GM12891 (cell line): Measurements from ENCODE around the gene R3HDM1.

ENCODE experiments used
- DNase-seq: peaks from one replicate; pipeline ENCODE4 v3.0.0; 2011; ENCODE audit warnings: low spot score; ENCODE audit not compliant: insufficient read length
- FAIRE-seq: peaks from 2 replicates; lab custom pipeline; 2011; peaks lifted over from hg19 to GRCh38; lab: Jason Lieb, UNC
- PAX5 ChIP-seq: IDR thresholded peaks from 2 replicates; pipeline ENCODE4 v1.6.1; 2011; ENCODE audit warnings: low read length, moderate library complexity, mild to moderate bottlenecking; ENCODE audit not compliant: insufficient read depth, severe bottlenecking
- POLR2A ChIP-seq: IDR thresholded peaks from 2 replicates; pipeline ENCODE4 v1.6.1; 2011; ENCODE audit warnings: low read depth, low read length, control low read depth
- POLR2AphosphoS5 ChIP-seq: IDR thresholded peaks from 2 replicates; pipeline ENCODE4 v1.6.1; 2011; ENCODE audit warnings: low read depth, low read length, control low read depth
- POU2F2 ChIP-seq: IDR thresholded peaks from 2 replicates; pipeline ENCODE4 v1.6.1; 2011; ENCODE audit warnings: low read depth, mild to moderate bottlenecking, control low read depth, low read length, moderate library complexity
- SPI1 ChIP-seq: IDR thresholded peaks from 2 replicates; pipeline ENCODE4 v1.6.1; 2011; ENCODE audit warnings: low read depth, low read length, control low read depth
- TAF1 ChIP-seq: IDR thresholded peaks from 2 replicates; pipeline ENCODE4 v1.6.1; 2011; ENCODE audit warnings: low read depth, low read length, control low read depth

The R3HDM1 gene

GRCh38 chr2:135663148-135663700 is 131.9 kb downstream of the R3HDM1 start:
- FAIRE-seq: no peak
- no peak for DNase-seq
- no peak for TF ChIP-seq POLR2A
- TF ChIP-seq PAX5: no peak
- no peak for TF ChIP-seq POU2F2
- TF ChIP-seq SPI1: no peak
- TF ChIP-seq POLR2AphosphoS5: no peak
- no peak for TF ChIP-seq TAF1

- FAIRE-seq (peak; percentile 69), DNase-seq (no peak)
- TF ChIP-seq TAF1 (no peak), POLR2AphosphoS5 (no peak), POU2F2 (no peak; the same call in 1 of the 2 replicates), PAX5 (no peak), SPI1 (no peak), POLR2A (no peak)
Observed at GRCh38 chr2:135664623-135665068, 133.4 kb downstream of the R3HDM1 start.

GRCh38 chr2:135667045-135667444 is 135.8 kb downstream of the R3HDM1 start:
- FAIRE-seq: no peak
- no peak for DNase-seq
- TF ChIP-seq PAX5 (no peak), POU2F2 (no peak), POLR2AphosphoS5 (no peak), TAF1 (no peak), POLR2A (no peak)

- FAIRE-seq: no peak
- no peak for TF ChIP-seq POLR2A
- no peak for TF ChIP-seq POU2F2
- no peak for TF ChIP-seq SPI1
- no peak for TF ChIP-seq POLR2AphosphoS5
- no peak for TF ChIP-seq TAF1
- DNase-seq: no peak
Observed at GRCh38 chr2:135674453-135674852, 143.2 kb downstream of the R3HDM1 start.

DNA sequence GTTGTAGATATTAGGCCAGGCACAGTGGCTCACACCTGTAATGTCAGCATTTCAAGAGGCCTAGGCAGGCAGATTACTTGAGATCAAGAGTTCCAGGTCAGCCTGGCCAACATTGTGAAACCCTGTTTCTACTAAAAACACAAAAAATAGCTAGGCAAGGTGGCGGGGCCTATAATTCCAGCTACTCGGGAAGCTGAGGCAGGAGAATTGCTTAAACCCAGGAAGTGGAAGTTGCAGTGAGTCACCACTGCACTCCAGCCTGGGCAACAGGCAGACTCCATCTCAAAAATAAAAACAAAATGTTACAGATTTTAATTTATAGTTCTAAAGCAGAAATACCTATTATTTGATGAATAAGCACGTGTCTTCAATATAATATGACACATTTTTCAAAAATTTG is 144.7 kb downstream of the R3HDM1 start:
- FAIRE-seq (no peak), DNase-seq (no peak)
- TF ChIP-seq POLR2AphosphoS5 (no peak), SPI1 (no peak), PAX5 (no peak), POU2F2 (no peak), TAF1 (no peak), POLR2A (no peak)

GRCh38 chr2:135679125-135679524 is 147.8 kb downstream of the R3HDM1 start:
- FAIRE-seq: no peak
- DNase-seq: no peak
- TF ChIP-seq SPI1 (peak; percentile 25; the same call in 1 of the 2 replicates), PAX5 (no peak)

- DNase-seq (no peak), FAIRE-seq (no peak)
- TF ChIP-seq POLR2AphosphoS5 (no peak), TAF1 (no peak), SPI1 (no peak), POLR2A (no peak), POU2F2 (no peak), PAX5 (no peak)
Observed at GRCh38 chr2:135685361-135685760, 154.1 kb downstream of the R3HDM1 start.

DNA sequence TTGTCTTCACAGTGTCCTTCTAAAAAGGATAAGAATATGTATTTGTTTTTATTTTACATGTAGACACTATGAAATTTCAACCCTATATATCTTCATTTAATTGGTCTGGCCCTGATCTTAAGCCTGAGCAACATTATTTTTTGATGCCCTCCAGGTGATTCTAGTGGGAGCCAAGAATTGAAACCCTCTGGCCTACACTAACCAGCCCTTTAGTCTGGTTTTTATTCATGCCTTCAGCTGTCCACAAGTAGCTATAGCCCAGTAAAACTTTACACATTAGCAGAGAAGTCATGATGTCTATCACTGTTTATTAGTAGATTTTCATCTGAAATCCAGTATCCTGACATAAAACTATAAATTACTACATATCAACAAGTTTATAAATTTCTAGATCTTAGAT is 157.7 kb downstream of the R3HDM1 start:
- DNase-seq (no peak), FAIRE-seq (no peak)
- TF ChIP-seq POLR2AphosphoS5 (no peak), TAF1 (no peak), POU2F2 (no peak), POLR2A (no peak), SPI1 (no peak), PAX5 (no peak)

DNA sequence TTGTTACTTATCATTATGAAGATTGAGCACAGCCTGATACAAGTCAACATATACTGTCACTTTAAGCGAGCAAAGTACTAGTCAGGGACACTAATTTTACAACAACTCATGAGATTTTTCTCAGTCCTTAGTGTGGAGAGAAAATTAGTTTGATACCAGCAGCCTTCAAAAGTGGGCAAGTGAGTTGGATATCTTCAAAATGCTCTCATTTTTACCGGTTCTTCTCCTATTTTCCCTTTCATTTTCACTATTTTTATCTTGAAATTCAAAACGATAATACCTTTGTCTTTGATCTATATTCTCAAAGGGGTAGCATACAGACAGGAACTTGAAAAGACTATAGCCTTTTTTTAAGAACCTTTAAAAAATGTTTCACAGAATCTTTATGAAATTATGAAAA is 158.4 kb downstream of the R3HDM1 start:
- DNase-seq: no peak
- peak; percentile 86 for FAIRE-seq
- TF ChIP-seq SPI1 (no peak), POLR2A (no peak), POLR2AphosphoS5 (no peak)

DNA sequence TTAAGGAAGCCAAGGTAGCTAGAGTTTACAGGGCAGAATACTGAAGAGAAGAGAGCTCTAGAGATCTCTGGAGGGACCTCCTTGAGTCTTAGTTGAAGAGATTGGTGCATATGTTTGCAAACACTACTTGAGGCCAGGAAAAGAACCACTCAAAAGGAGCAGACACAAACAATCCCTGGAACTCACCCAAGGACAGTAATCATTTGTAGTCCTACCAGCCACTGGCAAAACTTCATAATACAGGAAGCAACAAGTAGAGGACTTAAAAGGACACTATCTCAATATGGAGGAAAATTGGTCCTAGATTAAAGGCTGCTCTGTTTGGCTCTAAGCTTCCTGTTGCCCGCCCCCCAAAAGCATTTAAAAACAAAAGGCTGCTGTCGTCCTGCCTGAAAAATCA is 163.4 kb downstream of the R3HDM1 start:
- FAIRE-seq (no peak), DNase-seq (no peak)
- TF ChIP-seq SPI1 (no peak), POLR2A (no peak), PAX5 (no peak), POU2F2 (no peak), POLR2AphosphoS5 (no peak), TAF1 (no peak)
